22Rv1 (cell line): ENCODE data around the gene GASK1A.

Source experiments
- CTCF ChIP-seq: fragments of 450-650 bp; IDR thresholded peaks from 2 replicates; pipeline ENCODE4 v1.5.1; 2017; ENCODE audit warnings: mild to moderate bottlenecking
- ZFX ChIP-seq: fragments of 450-650 bp; IDR thresholded peaks from 2 replicates; pipeline ENCODE4 v1.6.1; 2017; ENCODE audit warnings: antibody characterized with exemption, borderline replicate concordance

DNA sequence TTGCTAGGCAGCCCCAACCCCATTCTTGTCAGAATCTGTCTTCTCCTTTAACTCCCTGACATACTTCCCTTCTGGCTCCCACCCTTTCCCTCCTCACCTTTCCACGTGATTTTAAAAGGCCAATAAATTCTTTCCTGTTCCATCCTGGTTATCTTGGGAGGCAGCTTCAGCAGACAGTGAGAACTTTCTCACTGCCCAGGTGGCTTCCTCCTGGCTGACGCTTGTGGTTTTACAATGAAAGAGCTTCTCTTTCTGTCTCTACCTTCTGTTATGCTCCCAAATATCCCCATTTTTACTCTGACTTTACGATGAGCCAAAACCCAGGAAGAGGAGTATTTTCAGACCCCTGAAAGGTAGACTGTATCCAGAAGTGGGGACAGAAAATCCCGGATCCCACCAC, 42.1 kb downstream of the GASK1A start:
- TF ChIP-seq CTCF (no peak), ZFX (no peak)
